Measurements from ENCODE around the gene IL1A.

IL1A gene

DNA sequence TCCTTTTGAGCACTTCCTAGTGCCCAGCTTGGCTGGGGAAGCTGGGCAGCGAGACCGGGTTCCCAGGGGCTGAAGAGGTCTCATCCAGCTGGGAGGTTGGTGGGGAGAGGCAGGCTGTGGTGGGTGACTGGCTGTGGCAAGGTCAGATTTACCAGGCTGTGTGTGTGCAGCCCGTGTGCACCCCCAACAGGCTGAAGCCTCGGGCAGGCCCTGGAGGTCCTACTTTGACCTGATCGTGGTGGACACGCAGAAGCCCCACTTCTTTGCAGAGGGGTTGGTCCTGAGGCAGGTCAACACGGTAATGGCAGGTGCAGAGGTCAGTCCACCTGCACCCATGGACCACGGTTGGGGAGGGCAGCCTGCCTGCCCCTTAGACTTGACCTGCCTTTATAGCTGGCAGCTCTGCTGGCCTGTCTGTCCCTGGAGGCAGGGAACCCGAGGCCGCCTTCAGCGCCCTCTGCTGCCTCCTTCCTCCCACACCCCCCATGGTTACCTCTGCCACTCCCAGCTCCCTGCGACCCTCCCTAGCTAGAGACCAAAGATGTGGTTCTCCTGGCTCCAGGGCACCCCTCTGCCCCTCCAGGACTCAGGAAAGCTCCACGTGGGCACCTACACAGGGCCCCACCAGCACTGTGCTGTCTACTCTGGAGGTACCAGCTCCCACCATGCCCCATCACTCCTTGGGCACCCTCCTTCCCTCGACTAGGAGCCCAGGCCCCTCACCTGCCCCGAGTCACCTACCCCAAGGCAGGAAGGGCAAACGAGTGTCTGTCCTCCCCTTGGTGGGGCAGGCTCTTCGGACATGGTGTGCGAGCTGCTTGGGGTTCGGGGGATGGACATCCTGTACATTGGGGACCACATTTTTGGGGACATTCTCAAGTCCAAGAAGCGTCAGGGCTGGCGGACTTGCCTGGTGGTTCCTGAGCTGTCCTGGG, 59.4 kb downstream of the IL1A start:
- H3K9ac ChIP-seq = no peak overlapping the region
- H3K36me3 ChIP-seq (ENCODE audit: insufficient read depth) = no peaks in the 10 kb centered on the region
- no peak overlapping the region for H2AFZ ChIP-seq (ENCODE audit: low read depth)
- H4K20me1 ChIP-seq (ENCODE audit: insufficient read depth) = no peaks in the 10 kb centered on the region
- no peaks in the 10 kb centered on the region for H3K27me3 ChIP-seq (ENCODE audit: insufficient read depth, low read depth)
- H3K79me2 ChIP-seq (ENCODE audit: insufficient read depth, low read depth) = no peaks in the 10 kb centered on the region
- H3K4me3 ChIP-seq (IDR thresholded peaks at IDR 0.05; ENCODE audit: insufficient read depth, low read depth, low read length) = no peak overlapping the region
- TF ChIP-seq, protein P1, sequence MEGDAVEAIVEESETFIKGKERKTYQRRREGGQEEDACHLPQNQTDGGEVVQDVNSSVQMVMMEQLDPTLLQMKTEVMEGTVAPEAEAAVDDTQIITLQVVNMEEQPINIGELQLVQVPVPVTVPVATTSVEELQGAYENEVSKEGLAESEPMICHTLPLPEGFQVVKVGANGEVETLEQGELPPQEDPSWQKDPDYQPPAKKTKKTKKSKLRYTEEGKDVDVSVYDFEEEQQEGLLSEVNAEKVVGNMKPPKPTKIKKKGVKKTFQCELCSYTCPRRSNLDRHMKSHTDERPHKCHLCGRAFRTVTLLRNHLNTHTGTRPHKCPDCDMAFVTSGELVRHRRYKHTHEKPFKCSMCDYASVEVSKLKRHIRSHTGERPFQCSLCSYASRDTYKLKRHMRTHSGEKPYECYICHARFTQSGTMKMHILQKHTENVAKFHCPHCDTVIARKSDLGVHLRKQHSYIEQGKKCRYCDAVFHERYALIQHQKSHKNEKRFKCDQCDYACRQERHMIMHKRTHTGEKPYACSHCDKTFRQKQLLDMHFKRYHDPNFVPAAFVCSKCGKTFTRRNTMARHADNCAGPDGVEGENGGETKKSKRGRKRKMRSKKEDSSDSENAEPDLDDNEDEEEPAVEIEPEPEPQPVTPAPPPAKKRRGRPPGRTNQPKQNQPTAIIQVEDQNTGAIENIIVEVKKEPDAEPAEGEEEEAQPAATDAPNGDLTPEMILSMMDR (conservative IDR thresholded peaks at IDR 0.05; ENCODE audit: low read depth, low read length) = no peak
- no peak overlapping the region for H3K27ac ChIP-seq
- H3K4me1 ChIP-seq (ENCODE audit: low read depth, poor library complexity, severe bottlenecking) = no peaks in the 10 kb centered on the region
- no peak overlapping the region for H3K4me2 ChIP-seq

DNA sequence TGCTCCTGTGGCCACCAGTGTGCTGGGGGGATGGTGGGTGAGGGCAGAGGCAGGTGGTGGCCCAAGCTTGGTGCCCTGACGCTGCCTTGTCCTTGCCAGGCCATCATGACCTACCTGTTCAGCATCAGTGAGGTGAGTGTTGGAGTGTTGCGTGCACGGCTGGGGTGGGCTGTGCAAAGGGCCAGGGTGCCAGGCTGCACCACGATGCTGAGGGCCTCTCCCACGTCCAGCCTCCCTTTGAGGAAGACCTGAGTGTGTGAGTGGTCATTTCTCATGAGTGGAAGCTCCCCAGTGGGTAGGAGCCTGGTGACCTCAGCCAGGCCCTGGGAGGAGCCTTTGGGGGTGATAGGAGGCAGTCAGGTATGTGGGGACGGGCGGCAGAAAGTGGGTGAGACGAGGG, 60.3 kb downstream of the IL1A start:
- no peak overlapping the region for H2AFZ ChIP-seq (ENCODE audit: low read depth)
- no peaks in the 10 kb centered on the region for H3K27me3 ChIP-seq (ENCODE audit: insufficient read depth, low read depth)
- H3K4me2 ChIP-seq = no peak overlapping the region
- no peaks in the 10 kb centered on the region for H4K20me1 ChIP-seq (ENCODE audit: insufficient read depth)
- H3K4me1 ChIP-seq (ENCODE audit: low read depth, poor library complexity, severe bottlenecking) = no peaks in the 10 kb centered on the region
- no peak overlapping the region for H3K27ac ChIP-seq
- H3K79me2 ChIP-seq (ENCODE audit: insufficient read depth, low read depth) = no peaks in the 10 kb centered on the region
- H3K36me3 ChIP-seq (ENCODE audit: insufficient read depth) = no peaks in the 10 kb centered on the region
- no peak overlapping the region for H3K9ac ChIP-seq
- no peak overlapping the region for H3K4me3 ChIP-seq (IDR thresholded peaks at IDR 0.05; ENCODE audit: insufficient read depth, low read depth, low read length)
- TF ChIP-seq, protein P1 (conservative IDR thresholded peaks at IDR 0.05; ENCODE audit: low read depth, low read length) = no peak
